Adrenal gland (tissue), 5 donors: ENCODE measurements around the gene SLC1A7.

ENCODE experiments used
- POLR2A ChIP-seq, 2 donors: fragments of 450-650 bp; IDR thresholded peaks; one replicate each; pipeline ENCODE4 v1.6.1; 2017; ENCODE audit warnings: antibody characterized with exemption in 2 of 2, mild to moderate bottlenecking in 2 of 2, moderate library complexity in 1 of 2
- TF ChIP-seq, protein P1 (sequence below), 6 experiments: fragments of 450-650 bp in 4 of 6; fragments of 200-600 bp in 2 of 6; sonication (generic) in 1 of 6; IDR thresholded peaks; 1 replicate in 5 of 6; 2 replicates in 1 of 6; pipeline versions ENCODE4 v1.5.1 to v1.8.0; 2016 to 2021; ENCODE audit warnings: antibody characterized with exemption in 6 of 6, mild to moderate bottlenecking in 2 of 6, moderate library complexity in 1 of 6
- donor health status: DM: no; HTN: no; CAD: no.

DNA sequence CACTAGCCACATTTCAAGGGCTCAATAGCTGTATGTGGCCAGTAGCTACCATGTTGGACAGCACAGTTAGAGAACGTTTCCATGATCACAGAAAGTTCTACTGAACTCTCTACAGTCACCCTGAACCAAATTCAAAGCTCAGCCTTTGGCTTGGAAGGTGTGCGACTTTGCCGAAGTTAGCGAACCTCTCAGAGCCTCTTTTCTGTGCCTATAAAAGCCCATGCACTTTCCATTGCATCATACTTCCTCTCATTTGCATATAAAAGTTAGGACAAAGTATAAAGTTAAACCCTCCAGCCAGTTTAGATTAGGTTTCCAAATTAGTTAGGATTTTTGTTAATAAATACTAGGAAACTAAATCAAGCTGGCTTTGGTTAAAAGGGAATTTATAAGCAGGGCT, 4.7 kb upstream of the SLC1A7 start:
- TF ChIP-seq, protein P1, sequence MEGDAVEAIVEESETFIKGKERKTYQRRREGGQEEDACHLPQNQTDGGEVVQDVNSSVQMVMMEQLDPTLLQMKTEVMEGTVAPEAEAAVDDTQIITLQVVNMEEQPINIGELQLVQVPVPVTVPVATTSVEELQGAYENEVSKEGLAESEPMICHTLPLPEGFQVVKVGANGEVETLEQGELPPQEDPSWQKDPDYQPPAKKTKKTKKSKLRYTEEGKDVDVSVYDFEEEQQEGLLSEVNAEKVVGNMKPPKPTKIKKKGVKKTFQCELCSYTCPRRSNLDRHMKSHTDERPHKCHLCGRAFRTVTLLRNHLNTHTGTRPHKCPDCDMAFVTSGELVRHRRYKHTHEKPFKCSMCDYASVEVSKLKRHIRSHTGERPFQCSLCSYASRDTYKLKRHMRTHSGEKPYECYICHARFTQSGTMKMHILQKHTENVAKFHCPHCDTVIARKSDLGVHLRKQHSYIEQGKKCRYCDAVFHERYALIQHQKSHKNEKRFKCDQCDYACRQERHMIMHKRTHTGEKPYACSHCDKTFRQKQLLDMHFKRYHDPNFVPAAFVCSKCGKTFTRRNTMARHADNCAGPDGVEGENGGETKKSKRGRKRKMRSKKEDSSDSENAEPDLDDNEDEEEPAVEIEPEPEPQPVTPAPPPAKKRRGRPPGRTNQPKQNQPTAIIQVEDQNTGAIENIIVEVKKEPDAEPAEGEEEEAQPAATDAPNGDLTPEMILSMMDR (IDR thresholded peaks at IDR 0.05): no peak
- TF ChIP-seq POLR2A (IDR thresholded peaks at IDR 0.05): no peak
